Liver (tissue), 9 donors: Measurements from ENCODE around the gene KMT5B. TPM values are rescaled to one million over a fixed set of nuclear protein-coding genes. Genes with fewer than 3 reads are reported as not detected.

Experiments used
- DNase-seq: peaks from one replicate; pipeline ENCODE4 v3.0.0-alpha.2; 2017; ENCODE audit warnings: low spot score
- H3K27ac ChIP-seq, 2 donors: one replicate each; pipeline ENCODE4 v1.7.0; 2013; ENCODE audit warnings: inconsistent platforms in 2 of 2, low read length in 2 of 2, control low read depth in 1 of 2, low read depth in 1 of 2, mild to moderate bottlenecking in 1 of 2
- H3K27me3 ChIP-seq, 4 donors: one replicate each; pipeline versions ENCODE4 v1.6.1 to v1.7.0; 2013; ENCODE audit warnings: low read length in 3 of 4, inconsistent platforms in 1 of 4, mild to moderate bottlenecking in 1 of 4, moderate library complexity in 1 of 4; ENCODE audit not compliant: control insufficient read depth in 4 of 4, insufficient read depth in 4 of 4
- H3K36me3 ChIP-seq, 4 donors: one replicate each; pipeline versions ENCODE4 v1.6.1 to v1.7.0; 2013; ENCODE audit warnings: low read length in 3 of 4, mild to moderate bottlenecking in 3 of 4, low read depth in 1 of 4, moderate library complexity in 1 of 4; ENCODE audit not compliant: control insufficient read depth in 4 of 4, insufficient read depth in 3 of 4
- H3K4me1 ChIP-seq, 4 donors: one replicate each; pipeline versions ENCODE4 v1.6.1 to v1.7.0; 2013; ENCODE audit warnings: low read length in 3 of 4, mild to moderate bottlenecking in 3 of 4, moderate library complexity in 1 of 4; ENCODE audit not compliant: control insufficient read depth in 4 of 4, insufficient read depth in 4 of 4
- H3K4me3 ChIP-seq, 3 donors: one replicate each; pipeline versions ENCODE4 v1.6.1 to v1.7.0; 2013; ENCODE audit warnings: low read length in 3 of 3, control low read depth in 1 of 3, low read depth in 1 of 3, mild to moderate bottlenecking in 1 of 3
- H3K9ac ChIP-seq, 2 donors: one replicate each; pipeline ENCODE4 v1.7.0; 2013; ENCODE audit warnings: low read length in 2 of 2, mild to moderate bottlenecking in 2 of 2, moderate library complexity in 2 of 2, control low read depth in 1 of 2, low read depth in 1 of 2
- H3K9me3 ChIP-seq, 4 donors: one replicate each; pipeline versions ENCODE4 v1.6.1 to v1.7.0; 2013; ENCODE audit warnings: low read length in 3 of 4; ENCODE audit not compliant: control insufficient read depth in 4 of 4
- ATF3 ChIP-seq: IDR thresholded peaks from 2 replicates; pipeline ENCODE4 v1.6.1; 2016; ENCODE audit warnings: antibody characterized with exemption
- EGR1 ChIP-seq, 2 donors: IDR thresholded peaks; 2 replicates each; pipeline ENCODE4 v1.6.1; 2016 to 2018; ENCODE audit warnings: antibody characterized with exemption in 2 of 2, low read depth in 2 of 2
- FOXA1 ChIP-seq: IDR thresholded peaks from 2 replicates; pipeline ENCODE4 v1.6.1; 2016; ENCODE audit warnings: antibody characterized with exemption
- FOXA2 ChIP-seq: IDR thresholded peaks from 2 replicates; pipeline ENCODE4 v1.6.1; 2016; ENCODE audit warnings: antibody characterized with exemption
- GABPA ChIP-seq, 2 donors: IDR thresholded peaks in 1 of 2; conservative IDR thresholded peaks in 1 of 2; 2 replicates each; pipeline ENCODE4 v1.6.1; 2016; ENCODE audit warnings: antibody characterized with exemption in 2 of 2, mild to moderate bottlenecking in 1 of 2, moderate library complexity in 1 of 2
- HNF4G ChIP-seq: IDR thresholded peaks from 2 replicates; pipeline ENCODE4 v1.6.1; 2016; ENCODE audit warnings: antibody characterized with exemption
- JUND ChIP-seq, 2 donors: IDR thresholded peaks; 2 replicates each; pipeline ENCODE4 v1.6.1; 2016; ENCODE audit warnings: antibody characterized with exemption in 2 of 2
- NR2F2 ChIP-seq: IDR thresholded peaks from 2 replicates; pipeline ENCODE4 v1.6.1; 2016; ENCODE audit warnings: antibody characterized with exemption
- RAD21 ChIP-seq, 2 donors: IDR thresholded peaks; 2 replicates each; pipeline ENCODE4 v1.6.1; 2016; ENCODE audit warnings: antibody characterized with exemption in 2 of 2, mild to moderate bottlenecking in 2 of 2
- RXRA ChIP-seq, 2 donors: IDR thresholded peaks; 2 replicates each; pipeline ENCODE4 v1.6.1; 2017 to 2018; ENCODE audit warnings: antibody characterized with exemption in 2 of 2, mild to moderate bottlenecking in 1 of 2
- SP1 ChIP-seq: IDR thresholded peaks from 2 replicates; pipeline ENCODE4 v1.6.1; 2018; ENCODE audit warnings: antibody characterized with exemption, mild to moderate bottlenecking
- TAF1 ChIP-seq: conservative IDR thresholded peaks from 2 replicates; pipeline ENCODE4 v1.6.1; 2016; ENCODE audit warnings: antibody characterized with exemption, mild to moderate bottlenecking
- YY1 ChIP-seq: IDR thresholded peaks from 2 replicates; pipeline ENCODE4 v1.6.1; 2016; ENCODE audit warnings: antibody characterized with exemption, mild to moderate bottlenecking
- ZBTB33 ChIP-seq: IDR thresholded peaks from 2 replicates; pipeline ENCODE4 v1.6.1; 2016; ENCODE audit warnings: antibody characterized with exemption
- WGBS: extraction: QIAGEN DNeasy Blood & Tissue Kit; methylation state at CpG from one replicate; pipeline ENCODE4 v1.1.7; 2013; 5-methylcytosine and 5-hydroxymethylcytosine counted together
- polyA plus RNA-seq, 2 donors: library from polyadenylated mRNA; stranded (reverse) in 1 of 2; unstranded in 1 of 2; fragments of 200-250 nt in 1 of 2; fragments of >200 nt in 1 of 2; fragmentation: Nextera tagmentation in 1 of 2; extraction: Ambion mirVana in 1 of 2; gene quantifications; one replicate each; pipeline versions ENCODE4 v1.2.1 to v1.2.3, GENCODE V29; 2013 to 2015
- total RNA-seq, 2 donors: library from RNA; depleted of rRNA; stranded (reverse); fragments of >200 nt; gene quantifications; one replicate each; pipeline ENCODE4 v1.2.3, GENCODE V29; 2014
- TF ChIP-seq, protein P1 (sequence below): IDR thresholded peaks from 2 replicates; pipeline ENCODE4 v1.6.1; 2016; ENCODE audit warnings: antibody characterized with exemption
- donor health status: healthy.
- donor health status: healthy.
- donor health status: healthy.
- donor health status: healthy.
- donor health status: healthy.

Gene KMT5B
- total and polyA plus RNA-seq, 4 donors, result 8.7 to 33.8 (median 14.8) TPM

DNA sequence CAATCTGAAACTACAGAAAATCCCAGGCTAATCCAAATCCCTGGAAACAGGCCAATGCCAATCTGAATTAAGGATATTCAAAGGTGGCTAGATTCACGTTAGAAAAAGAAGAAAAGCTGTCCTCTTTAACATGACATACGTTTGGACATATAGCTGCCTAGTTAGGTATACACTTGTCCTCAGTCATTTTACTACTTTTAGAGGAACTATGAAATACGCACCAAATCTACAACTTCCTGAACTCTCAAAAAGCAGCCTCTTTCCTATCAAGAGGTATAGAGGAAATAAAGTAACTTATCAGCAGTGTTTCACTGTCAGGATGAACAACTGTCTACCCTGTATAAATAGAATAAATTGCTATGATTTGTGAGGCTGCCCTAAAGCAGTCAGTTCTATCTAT is 24.0 kb downstream of the KMT5B start:
- Histone ChIP-seq H3K4me1 (peaks cover 4 to 16% (median 8%) of the 10 kb centered on the region in 4 donors), H3K4me3 (no peak overlapping the region), H3K27me3 (no peaks in the 10 kb centered on the region), H3K27ac (no peak overlapping the region), H3K9me3 (no peaks in the 10 kb centered on the region), H3K9ac (no peak overlapping the region), H3K36me3 (peaks cover 2 to 13% (median 11%) of the 10 kb centered on the region in 4 donors)
- WGBS, result 78% methylated on average over 3 of the region's 3 CpGs
- TF ChIP-seq RXRA (IDR thresholded peaks at IDR 0.05) (no peak), NR2F2 (no peak)
- no peak for DNase-seq

DNA sequence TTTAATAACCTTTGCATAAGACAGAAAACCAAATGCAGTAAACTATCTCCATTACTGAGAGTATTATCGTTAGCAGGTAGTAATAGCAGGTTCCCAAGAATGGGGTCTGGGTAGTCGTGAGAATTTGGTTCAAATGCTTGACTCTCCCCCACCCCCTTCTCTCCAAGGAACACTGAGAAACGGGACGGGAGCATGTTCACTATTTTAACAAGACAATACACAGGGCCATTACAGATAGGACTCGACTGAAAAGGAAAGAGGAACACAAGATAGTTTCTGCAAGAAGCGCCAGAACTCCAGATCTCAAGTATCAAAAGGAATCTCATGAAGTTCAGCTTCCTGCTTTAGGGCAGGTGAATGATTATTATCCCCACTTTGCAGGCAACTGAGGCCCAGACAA is 27.0 kb downstream of the KMT5B start:
- TF ChIP-seq RAD21 (IDR thresholded peaks at IDR 0.05) (no peak), TAF1 (no peak), ATF3 (no peak)
- WGBS, result 84% methylated on average over 6 of the region's 6 CpGs
- no peaks in the 10 kb centered on the region for H3K9me3 ChIP-seq
- no peak overlapping the region for H3K4me3 ChIP-seq
- no peaks in the 10 kb centered on the region for H3K27me3 ChIP-seq
- H3K27ac ChIP-seq, result no peak overlapping the region
- DNase-seq, result no peak
- H3K4me1 ChIP-seq, result peaks cover 0 to 4% (median 1%) of the 10 kb centered on the region in 4 donors
- peaks cover 6 to 20% (median 18%) of the 10 kb centered on the region in 4 donors for H3K36me3 ChIP-seq
- H3K9ac ChIP-seq, result no peak overlapping the region

GRCh38 chr11:68181719-68182451 is 31.2 kb downstream of the KMT5B start:
- WGBS, result 88% methylated on average over 7 of the region's 7 CpGs
- Histone ChIP-seq H3K27me3 (no peaks in the 10 kb centered on the region), H3K9ac (no peak overlapping the region), H3K4me3 (no peak overlapping the region), H3K36me3 (peaks cover 6 to 32% (median 22%) of the 10 kb centered on the region in 4 donors), H3K4me1 (peaks cover 0 to 1% (median under 1%) of the 10 kb centered on the region in 4 donors), H3K9me3 (no peaks in the 10 kb centered on the region), H3K27ac (no peak overlapping the region)
- TF ChIP-seq, protein P1, sequence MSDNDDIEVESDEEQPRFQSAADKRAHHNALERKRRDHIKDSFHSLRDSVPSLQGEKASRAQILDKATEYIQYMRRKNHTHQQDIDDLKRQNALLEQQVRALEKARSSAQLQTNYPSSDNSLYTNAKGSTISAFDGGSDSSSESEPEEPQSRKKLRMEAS, result no peak
- TF ChIP-seq TAF1, result no peak
- TF ChIP-seq FOXA2, result no peak
- no peak for TF ChIP-seq ATF3
- TF ChIP-seq GABPA (IDR thresholded peaks at IDR 0.05 in 1 of 2, conservative IDR thresholded peaks at IDR 0.05 in 1 of 2), result no peak
- TF ChIP-seq ZBTB33, result no peak
- no peak for TF ChIP-seq JUND (IDR thresholded peaks at IDR 0.05)
- no peak for TF ChIP-seq SP1
- TF ChIP-seq RXRA (IDR thresholded peaks at IDR 0.05), result no peak
- no peak for TF ChIP-seq EGR1 (IDR thresholded peaks at IDR 0.05; ENCODE audit: low read depth in 2 of 2)
- TF ChIP-seq RAD21 (IDR thresholded peaks at IDR 0.05), result no peak
- TF ChIP-seq FOXA1, result no peak
- TF ChIP-seq HNF4G, result no peak
- no peak for TF ChIP-seq YY1
- no peak for DNase-seq
